HEK293T (cell line): ENCODE measurements around the gene LARGE1.

Source experiments
- CTCF ChIA-PET: fragments of 350-600 bp; formaldehyde crosslinking; extraction: SDS; loops from one replicate; lab custom pipeline; 2021; ENCODE audit warnings: antibody characterized with exemption, inconsistent platforms; lab: Yijun Ruan, JAX
- POLR2A ChIA-PET: fragments of 350-600 bp; formaldehyde crosslinking; extraction: SDS; loops from one replicate; lab custom pipeline; 2020; ENCODE audit warnings: antibody characterized with exemption, inconsistent platforms; lab: Yijun Ruan, JAX
- DNase-seq: peaks from one replicate; pipeline ENCODE4 v3.0.0; 2012; ENCODE audit warnings: mixed read lengths; ENCODE audit errors: extremely low spot score
- ARNT ChIP-seq: fragments of 450-650 bp; IDR thresholded peaks from 2 replicates; pipeline ENCODE4 v1.6.1; 2017; ENCODE audit warnings: mild to moderate bottlenecking
- BHLHE40 ChIP-seq: fragments of 450-650 bp; IDR thresholded peaks from 2 replicates; pipeline ENCODE4 v1.6.1; 2016; ENCODE audit warnings: mild to moderate bottlenecking, moderate library complexity, borderline replicate concordance
- CTBP1 ChIP-seq: fragments of 450-650 bp; IDR thresholded peaks from 2 replicates; pipeline ENCODE4 v1.6.1; 2016; ENCODE audit warnings: borderline replicate concordance
- ELF4 ChIP-seq: fragments of 450-650 bp; IDR thresholded peaks from 2 replicates; pipeline ENCODE4 v1.6.1; 2017; ENCODE audit warnings: antibody characterized with exemption
- FOXA1 ChIP-seq: fragments of 450-650 bp; IDR thresholded peaks from 2 replicates; pipeline ENCODE4 v1.6.1; 2016; ENCODE audit warnings: mild to moderate bottlenecking
- FOXK2 ChIP-seq: fragments of 450-650 bp; IDR thresholded peaks from 2 replicates; pipeline ENCODE4 v1.6.1; 2016; ENCODE audit warnings: mild to moderate bottlenecking
- FOXM1 ChIP-seq: fragments of 450-650 bp; IDR thresholded peaks from 2 replicates; pipeline ENCODE4 v1.6.1; 2017; ENCODE audit warnings: mild to moderate bottlenecking, borderline replicate concordance
- HDGF ChIP-seq: fragments of 450-650 bp; IDR thresholded peaks from 2 replicates; pipeline ENCODE4 v1.6.1; 2017; ENCODE audit warnings: antibody characterized with exemption, borderline replicate concordance
- L3MBTL2 ChIP-seq: fragments of 450-650 bp; conservative IDR thresholded peaks from 2 replicates; pipeline ENCODE4 v1.6.1; 2016; ENCODE audit warnings: mild to moderate bottlenecking
- LEF1 ChIP-seq: fragments of 450-650 bp; IDR thresholded peaks from 2 replicates; pipeline ENCODE4 v1.6.1; 2017; ENCODE audit warnings: mild to moderate bottlenecking, borderline replicate concordance
- NFRKB ChIP-seq: fragments of 450-650 bp; IDR thresholded peaks from 2 replicates; pipeline ENCODE4 v1.6.1; 2016; ENCODE audit warnings: mild to moderate bottlenecking, moderate library complexity
- SP1 ChIP-seq: fragments of 450-650 bp; IDR thresholded peaks from 2 replicates; pipeline ENCODE4 v1.6.1; 2017
- SUZ12 ChIP-seq: fragments of 450-650 bp; IDR thresholded peaks from 2 replicates; pipeline ENCODE4 v1.6.1; 2016; ENCODE audit warnings: mild to moderate bottlenecking
- TARDBP ChIP-seq: fragments of 450-650 bp; IDR thresholded peaks from 2 replicates; pipeline ENCODE4 v1.6.1; 2016
- ZNF384 ChIP-seq: fragments of 450-650 bp; IDR thresholded peaks from 2 replicates; pipeline ENCODE4 v1.6.1; 2016
- TF ChIP-seq, protein P1 (sequence below): fragments of 450-650 bp; IDR thresholded peaks from 2 replicates; pipeline ENCODE4 v1.6.1; 2016

LARGE1 gene

DNA sequence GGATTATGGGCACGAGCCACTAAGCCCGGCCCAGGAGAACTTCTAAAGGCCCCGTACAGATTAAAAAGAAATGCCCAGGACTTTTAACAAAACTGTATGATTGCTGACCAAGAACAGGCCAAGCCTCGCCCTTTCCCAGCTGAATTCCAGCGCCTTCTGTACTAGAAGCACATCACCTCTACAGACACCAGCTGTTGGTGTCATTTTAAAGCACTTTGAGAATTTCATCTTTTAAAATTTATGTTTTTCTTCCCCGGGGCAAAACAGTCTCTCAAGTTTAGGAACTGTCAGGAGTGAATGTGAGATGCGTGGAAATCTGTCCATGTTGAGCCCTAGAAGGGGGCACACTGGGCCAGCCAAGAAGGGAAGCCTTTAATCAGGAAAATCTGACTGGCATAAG lies 362.4 kb downstream of the LARGE1 start:
- CTCF ChIA-PET: no interaction called here
- TF ChIP-seq NFRKB (no peak), CTBP1 (no peak), TARDBP (no peak), BHLHE40 (no peak), ARNT (no peak), SUZ12 (no peak), LEF1 (no peak)
- TF ChIP-seq, protein P1, sequence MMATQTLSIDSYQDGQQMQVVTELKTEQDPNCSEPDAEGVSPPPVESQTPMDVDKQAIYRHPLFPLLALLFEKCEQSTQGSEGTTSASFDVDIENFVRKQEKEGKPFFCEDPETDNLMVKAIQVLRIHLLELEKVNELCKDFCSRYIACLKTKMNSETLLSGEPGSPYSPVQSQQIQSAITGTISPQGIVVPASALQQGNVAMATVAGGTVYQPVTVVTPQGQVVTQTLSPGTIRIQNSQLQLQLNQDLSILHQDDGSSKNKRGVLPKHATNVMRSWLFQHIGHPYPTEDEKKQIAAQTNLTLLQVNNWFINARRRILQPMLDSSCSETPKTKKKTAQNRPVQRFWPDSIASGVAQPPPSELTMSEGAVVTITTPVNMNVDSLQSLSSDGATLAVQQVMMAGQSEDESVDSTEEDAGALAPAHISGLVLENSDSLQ: no peak
- POLR2A ChIA-PET: no interaction called here
- no peak for DNase-seq

DNA sequence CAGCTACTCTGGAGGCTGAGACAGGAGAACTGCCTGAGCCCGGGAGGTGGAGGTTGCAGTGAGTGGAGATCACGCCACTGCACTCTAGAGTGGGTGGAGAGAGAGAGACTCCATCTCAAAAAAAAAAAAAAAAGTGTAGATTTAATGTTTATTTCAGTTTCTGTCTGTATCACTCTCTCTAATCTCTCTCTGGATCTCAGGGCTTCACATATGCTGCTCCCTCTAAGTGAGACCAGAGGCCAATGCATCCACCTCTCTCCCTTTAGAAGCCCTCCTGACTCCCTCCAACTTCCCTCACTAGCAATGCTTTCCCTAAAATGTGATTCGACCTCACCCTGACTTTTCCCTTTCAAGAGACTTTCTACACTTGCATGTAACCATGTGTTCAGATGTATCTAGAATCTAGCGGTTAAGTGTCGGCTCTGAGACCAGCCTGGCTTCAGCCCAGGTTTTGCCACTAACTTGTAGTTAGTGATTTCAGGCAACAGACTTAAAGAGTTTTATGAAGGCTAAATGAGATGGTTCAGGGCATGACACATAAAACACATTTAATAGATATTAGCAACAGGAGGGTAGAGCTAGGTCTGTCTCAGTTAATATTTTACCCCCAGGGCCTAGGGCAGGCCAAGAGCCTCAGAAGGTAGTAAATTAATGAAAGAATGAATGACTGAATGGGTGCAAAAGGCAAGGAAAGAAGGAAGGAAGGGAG lies 364.3 kb downstream of the LARGE1 start:
- DNase-seq: no peak
- ChIA-PET POLR2A (no interaction called here), CTCF (interaction anchor here (0.7 kb wide), 1 partner anchor 497 kb away, joined by 3 read pairs; no protein-coding TSS in a partner anchor)
- no peak for TF ChIP-seq ELF4
- no peak for TF ChIP-seq L3MBTL2
- no peak for TF ChIP-seq BHLHE40

DNA sequence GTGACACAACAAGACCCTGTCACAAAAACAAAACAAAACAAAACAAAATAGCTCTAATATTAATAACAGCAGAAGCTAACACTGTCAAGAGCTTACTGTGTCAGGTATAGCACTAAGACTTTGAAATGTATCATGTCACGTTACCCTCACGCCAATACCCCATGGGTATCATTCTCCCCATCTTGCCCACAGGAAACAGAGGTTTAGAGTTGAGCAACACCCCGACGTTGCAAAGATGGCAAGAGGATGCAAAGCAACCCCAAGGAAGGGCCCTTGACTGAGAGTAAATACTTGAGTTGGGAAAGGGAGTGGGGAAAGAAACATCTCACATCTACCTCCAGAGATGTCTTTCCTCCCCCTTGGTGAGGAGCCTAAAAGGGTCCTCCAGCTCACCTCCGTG lies 366.8 kb downstream of the LARGE1 start:
- no peak for TF ChIP-seq ELF4
- TF ChIP-seq HDGF: no peak
- no peak for DNase-seq
- ChIA-PET POLR2A (no interaction called here), CTCF (no interaction called here)

DNA sequence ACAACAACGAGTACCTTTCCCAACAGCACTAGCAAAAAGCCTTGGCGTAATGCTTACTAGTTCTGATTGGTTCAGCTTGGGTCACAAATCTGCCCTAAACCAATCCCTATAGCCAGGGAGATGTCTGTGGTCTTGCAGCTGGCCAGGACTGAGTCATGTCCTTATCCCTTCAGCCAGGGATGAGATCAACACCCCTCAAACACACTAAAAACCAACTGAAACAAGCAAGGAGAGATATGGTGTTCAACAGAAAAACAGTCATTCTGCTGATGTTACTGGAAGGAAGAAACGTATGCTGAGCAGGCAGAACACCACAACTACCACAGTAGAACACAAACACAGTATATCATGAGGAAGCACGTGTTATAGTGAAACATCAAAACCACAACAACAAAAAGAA lies 375.6 kb downstream of the LARGE1 start:
- TF ChIP-seq BHLHE40 (no peak), SP1 (no peak), FOXM1 (no peak), ELF4 (no peak), CTBP1 (no peak), L3MBTL2 (no peak)
- TF ChIP-seq, protein P1: no peak
- ChIA-PET POLR2A (no interaction called here), CTCF (no interaction called here)
- no peak for DNase-seq

DNA sequence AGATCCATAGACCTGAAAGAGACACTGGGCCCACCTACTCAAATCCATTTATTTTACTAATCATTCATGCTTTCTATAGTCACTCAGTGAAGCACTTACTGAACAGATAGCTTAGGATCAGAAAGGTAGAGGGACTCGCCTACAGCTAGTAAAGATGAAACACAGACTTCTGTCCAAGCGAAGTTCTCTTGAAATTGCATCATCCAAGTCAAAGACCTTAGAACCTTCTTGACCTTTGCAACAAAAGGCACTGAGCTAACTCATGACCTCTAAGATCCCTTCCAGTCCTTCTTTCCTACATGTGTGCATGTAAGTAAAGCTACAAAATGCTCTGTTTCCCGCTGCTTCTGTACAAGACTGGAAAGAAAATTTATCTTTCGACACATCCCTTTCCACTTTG lies 377.6 kb downstream of the LARGE1 start:
- POLR2A ChIA-PET: no interaction called here
- CTCF ChIA-PET: no interaction called here
- TF ChIP-seq HDGF (no peak), NFRKB (no peak), LEF1 (no peak), FOXK2 (no peak), TARDBP (no peak), ELF4 (no peak), L3MBTL2 (no peak), BHLHE40 (no peak), ZNF384 (no peak), ARNT (no peak), FOXM1 (no peak), CTBP1 (no peak)
- TF ChIP-seq, protein P1: no peak

DNA sequence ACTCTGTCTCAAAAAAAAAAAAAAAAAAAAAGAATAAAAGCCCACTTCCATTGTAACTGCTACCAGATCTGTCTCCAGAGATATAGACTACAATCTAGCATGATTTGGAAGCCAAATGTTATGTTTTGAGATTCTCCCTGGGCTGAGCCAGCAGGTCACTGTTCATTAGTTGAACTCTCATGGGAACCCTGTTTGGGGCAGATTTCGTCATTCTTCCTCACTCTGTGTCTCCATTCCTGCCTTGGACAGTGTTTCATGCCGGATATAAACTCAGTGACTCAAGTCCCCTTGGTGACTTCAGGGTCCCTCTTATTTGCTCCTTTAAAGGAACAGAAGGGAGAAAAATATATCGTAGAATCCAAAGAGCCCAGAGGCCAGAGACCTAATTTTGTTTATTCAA lies 378.1 kb downstream of the LARGE1 start:
- CTCF ChIA-PET: interaction anchor here (0.7 kb wide), 1 partner anchor 36 kb away, joined by 4 read pairs; no protein-coding TSS in a partner anchor
- TF ChIP-seq, protein P1: no peak
- TF ChIP-seq L3MBTL2 (no peak), FOXM1 (no peak), FOXK2 (no peak), ELF4 (no peak), HDGF (no peak), NFRKB (no peak), TARDBP (no peak), BHLHE40 (no peak), SP1 (no peak), FOXA1 (no peak), CTBP1 (no peak), LEF1 (no peak), SUZ12 (no peak), ARNT (no peak), ZNF384 (no peak)
- POLR2A ChIA-PET: no interaction called here
- no peak for DNase-seq

More for the DNA sequence above, 377.6 kb downstream of the LARGE1 start:
- no peak for DNase-seq
